Measurements from ENCODE around the gene SYTL1.

Gene SYTL1

DNA sequence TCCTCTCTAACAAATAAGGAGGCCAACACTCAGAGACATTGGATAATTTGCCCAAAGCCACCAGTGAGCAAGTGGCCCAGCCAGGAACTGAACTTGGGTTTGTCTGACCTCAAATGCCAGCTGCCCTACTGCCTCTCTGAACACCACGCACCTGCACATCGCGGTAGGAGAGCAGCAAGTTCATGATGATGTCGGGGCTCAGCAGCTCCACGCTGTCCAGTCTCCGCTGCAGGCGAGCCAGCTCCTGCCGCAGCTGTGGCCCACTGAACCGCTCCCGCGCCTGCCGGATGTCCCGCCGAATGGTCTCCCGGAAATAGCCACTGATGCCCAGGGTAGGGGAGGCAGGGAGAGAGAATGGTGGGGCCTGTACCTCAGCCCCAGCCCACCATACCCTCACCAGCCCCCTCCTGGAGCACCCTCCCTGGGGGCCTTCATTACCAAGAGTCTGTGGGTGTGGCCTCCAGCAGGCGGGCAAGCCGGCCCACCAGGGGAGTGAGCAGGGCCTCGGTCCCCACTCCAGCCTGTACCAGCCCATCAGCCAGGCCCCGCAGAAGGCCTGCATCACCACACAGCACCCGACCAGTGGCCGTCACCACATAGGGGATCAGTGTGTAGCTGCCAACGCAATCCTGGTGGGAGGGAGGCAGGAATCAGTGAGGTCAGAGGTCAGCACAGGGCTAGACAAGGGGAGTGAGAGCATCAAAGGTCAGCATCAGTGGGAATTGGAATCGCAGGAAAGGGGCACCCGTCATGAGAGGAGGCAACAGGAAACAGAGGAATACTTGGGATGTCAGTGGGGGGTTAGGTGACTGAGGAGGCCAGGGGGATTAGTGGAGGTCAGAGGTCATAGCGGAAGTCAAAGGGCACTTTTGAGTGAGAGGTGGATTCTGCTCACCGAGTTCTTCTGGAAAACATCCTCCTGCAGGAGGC is 22.2 kb downstream of the SYTL1 start:
- no peak for DNase-seq (ENCODE audit: low read depth)

DNA sequence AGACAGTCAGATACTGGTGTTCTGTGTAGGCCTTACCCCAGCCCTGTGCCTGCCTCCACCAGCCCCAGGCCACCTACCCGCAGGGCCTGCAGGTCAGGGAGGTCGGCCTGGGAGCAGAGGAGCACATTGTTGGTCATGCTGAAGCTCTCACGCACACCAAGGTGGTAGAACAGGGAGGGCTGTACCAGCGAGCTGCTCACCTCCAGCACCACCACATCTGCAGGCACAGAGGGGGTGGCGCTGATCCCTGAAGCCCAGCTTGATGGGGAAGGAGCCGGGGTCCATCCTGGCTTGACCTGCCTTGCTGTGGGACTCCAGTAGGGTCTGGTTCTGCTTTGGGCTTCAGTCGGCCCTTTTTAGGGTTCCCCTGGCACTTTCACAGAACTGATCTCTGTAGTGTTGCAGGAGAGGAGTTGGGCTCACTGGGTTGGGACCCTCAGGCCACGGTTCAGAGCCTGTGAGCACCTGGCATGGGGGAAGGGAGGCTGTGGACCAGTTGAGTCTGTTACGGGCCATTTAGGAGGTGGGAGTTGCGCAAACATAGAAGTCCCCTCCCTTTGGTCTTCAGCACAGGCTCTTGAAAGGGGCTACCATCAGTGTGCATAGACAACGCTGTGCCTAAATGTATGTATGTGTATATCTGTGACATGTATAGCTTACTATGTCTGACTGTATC is 23.0 kb downstream of the SYTL1 start:
- no peak for DNase-seq (ENCODE audit: low read depth)

DNA sequence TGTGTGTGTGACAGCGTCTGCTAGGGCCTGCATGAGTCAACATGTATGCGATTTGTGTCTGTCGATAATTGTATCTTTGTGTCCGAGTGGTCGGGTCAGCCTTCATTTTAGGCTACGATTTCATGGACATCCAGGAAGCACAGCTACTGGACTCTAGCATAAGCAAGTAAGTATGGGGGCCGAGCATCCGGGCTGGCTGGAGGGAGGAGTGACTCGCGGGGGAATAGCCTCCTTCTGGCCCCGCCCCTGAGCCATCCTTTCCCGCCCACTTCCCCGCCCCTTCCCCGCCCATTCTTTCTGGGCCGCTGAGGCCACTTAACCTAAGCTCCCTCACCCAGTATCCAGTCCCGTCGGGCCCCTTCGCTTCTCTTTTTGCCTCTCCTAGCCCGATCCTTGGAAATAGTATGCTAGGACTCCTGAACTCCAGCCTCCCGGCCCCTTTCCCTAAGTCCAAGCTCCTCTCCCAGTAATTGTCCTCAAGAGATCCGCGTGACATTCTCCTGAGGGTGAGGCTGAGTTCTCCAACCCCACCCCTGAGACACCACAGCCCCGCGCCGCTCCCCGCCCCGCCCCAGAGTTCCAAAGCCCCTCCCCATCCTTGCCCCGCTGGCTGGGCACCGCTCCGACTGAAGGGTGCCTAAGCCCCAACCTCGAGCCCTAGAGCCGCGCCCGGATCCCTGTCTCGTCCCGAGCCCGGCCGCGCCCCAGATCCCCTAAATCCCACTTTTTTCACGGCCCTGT is 23.7 kb downstream of the SYTL1 start:
- DNase-seq (ENCODE audit: low read depth) = peak; percentile 61

DNA sequence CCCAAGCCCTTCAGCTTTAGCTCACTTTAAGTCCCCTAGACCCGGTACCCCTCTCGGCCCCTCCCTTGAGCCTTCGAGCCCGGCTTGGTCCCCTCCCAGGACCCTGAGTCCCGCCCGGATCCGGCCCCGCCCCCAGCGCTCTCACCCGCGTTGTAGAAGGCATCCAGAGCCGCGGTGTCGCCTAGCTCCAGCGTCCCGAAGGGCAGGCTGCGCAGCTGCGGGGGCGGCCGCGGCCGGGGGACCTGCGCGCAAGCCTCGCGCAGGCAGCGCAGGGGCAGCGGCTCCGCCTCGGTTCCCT is 24.2 kb downstream of the SYTL1 start:
- no peak for DNase-seq (ENCODE audit: low read depth)

DNA sequence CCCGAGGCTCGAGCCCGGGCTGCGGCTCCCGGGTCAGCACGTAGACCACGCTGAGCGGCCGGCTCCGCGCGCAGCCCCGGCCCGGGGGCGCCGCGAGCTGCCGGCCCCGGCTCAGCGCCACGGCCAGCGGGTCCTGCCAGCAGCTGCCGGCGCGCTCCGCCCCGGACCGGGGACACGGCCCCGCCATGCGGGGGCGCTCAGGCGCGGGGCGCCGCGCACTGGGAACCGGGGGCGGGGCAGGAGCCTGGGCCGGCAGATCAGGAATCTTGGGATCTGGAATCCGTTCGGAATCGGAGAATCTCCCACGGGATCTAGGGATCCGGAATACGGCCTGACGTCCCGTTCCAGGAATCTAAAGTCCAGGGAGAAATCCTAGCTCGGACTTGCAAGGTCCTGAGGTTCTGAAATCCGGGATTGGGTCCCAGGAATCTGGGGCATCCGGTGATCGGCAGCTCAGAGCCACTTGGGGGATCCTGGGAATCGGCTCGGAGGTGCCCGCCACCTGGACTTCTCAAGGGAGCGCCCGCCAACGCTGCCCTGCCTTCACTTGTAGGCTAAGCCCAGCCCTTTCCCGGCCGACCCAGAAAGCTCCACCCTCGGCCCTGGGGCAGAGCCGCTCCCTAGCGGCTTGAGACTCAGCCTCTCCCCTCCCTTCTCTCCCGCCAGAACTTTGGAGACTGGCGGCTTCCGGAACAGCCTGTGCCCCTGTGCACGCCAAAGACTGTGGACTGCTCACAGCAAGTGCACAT is 24.8 kb downstream of the SYTL1 start, which contains the start of gene MAP3K6:
MAP3K6 (minus strand) TSS at position 551 of the 749 bp plus-strand sequence; CDS start at position 187, 364 bp downstream.
- DNase-seq (ENCODE audit: low read depth) = no peak

DNA sequence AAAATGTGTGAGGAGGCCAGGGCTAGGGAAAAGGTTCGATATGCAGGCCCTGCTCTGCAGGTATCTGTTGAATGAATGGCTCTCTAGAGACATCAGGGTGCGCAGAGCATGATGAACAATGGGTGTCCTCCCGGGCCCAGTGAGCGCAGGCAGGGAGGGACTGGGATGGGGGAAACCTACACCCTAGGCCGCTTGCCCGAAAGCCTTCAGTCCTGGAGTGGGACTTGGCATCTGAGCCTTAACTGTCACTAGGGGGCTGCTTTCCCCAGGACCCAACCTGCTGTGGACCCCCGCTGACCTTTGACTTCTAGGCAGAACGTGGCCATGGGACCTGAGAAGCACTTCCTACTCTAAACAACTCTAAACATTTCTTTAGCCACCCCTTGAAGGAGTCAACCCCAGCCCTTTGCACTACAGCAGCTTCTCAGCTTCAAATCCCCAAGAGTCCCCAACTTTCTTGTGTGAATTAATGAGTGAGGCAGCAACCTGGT is 25.4 kb downstream of the SYTL1 start:
- DNase-seq (ENCODE audit: low read depth) = no peak

DNA sequence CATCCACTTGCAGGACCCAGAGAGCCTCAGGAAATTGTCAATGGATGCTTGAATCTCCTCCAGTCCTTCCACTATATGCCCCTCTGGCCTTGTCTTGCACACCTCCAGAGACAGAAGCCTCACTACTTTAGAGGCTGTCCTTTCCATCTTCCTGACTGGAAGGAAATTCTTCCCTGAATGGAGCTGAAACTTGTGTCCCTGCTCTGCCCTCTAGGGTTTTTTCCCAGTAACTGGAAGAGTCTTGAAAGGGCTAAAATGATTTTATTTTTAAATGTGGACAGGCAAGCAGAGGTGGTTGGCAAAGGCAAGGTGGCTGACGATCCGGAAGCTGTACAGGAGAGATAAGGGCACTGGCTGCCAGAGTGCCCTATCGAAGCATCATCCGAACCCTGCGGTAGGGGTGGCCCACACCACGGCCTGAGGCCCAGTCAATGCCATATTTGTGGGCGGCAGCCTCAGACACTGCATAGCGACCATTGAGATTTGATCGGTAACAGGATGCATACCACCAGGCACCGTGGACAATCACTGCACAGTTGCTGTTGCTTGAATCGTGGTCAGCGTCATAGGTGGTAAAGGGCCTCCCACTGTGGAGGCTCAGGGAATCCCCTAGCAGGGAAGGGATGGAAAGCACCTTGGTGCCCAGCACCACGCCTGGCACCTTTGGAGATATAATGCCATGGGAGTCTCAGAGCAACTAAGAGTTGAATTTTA is 27.2 kb downstream of the SYTL1 start:
- DNase-seq (ENCODE audit: low read depth) = no peak

DNA sequence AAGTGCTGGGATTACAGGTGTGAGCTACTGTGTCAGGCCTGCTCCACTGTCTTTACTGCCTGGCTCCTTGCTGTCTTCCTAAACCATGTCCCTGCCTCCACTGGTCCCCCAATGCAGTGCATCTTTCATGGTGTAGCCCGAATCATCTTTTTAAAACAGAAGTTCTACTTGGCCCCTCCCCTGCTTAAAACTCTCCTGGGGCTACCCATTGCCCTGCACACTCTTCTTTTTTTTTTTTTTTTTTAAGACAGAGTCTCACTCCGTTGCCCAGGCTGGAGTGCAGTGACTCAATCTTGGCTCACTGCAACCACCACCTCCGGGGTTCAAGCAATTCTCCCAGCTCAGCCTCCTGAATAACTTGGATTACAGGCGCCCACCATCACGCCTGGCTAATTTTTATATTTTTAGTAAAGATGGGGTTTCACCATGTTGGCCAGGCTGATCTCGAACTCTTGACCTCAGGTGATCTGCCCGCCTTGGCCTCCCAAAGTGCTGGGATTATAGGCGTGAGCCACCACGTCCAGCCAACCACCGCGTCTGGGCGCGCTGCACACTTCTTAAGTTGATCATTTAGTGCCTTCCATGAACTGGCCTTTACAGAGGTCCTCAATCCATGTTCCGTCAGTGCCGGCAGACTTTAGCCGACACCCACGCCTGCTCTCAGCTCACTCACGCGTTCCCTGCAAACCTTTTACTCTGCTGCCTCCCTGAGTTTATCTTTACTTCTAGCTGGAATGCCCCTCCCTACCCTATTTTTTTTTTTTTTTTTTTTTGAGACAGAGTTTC is 30.4 kb downstream of the SYTL1 start:
- DNase-seq (ENCODE audit: low read depth) = no peak

DNA sequence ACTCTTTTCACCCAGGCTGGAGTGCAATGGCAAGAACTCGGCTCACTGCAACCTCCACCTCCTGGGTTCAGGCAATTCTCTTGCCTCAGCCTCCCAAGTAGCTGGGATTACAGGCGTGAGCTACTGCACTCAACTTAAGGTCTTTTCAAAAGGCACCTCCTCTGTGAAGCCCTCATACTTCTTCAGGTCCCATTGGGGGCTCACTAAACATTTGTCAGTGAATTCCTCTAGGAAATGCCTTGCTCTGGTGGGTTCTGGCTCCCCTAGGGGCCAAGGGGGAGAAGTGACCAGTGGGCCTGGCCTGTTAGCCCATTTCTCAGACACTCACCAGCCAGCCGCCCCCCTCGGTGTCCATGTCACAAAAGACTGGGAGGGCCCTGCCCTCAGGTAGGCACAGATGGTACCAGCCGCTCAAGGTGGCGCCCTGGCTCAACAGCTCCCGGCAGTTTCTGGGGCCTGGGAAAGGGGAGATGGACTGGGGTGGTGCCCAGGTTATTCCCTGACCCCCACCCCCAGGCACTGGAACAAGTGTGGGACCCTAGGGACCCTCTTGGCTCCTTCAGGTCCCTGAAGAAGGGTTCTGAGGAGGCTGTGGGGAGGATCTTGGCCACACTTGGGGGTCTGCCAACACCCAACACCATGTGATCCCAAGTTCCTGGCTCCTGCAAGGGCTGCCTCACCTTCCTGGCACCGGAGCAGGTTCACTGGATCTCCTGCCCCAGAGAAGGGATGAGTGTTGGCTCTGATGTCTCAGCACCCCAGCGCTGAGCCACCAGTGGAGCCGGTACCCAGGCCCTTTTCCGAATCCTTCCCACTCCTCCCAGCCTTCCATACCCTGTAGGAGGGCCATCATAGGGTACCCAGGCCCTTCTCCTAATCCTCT is 31.2 kb downstream of the SYTL1 start:
- no peak for DNase-seq (ENCODE audit: low read depth)

DNA sequence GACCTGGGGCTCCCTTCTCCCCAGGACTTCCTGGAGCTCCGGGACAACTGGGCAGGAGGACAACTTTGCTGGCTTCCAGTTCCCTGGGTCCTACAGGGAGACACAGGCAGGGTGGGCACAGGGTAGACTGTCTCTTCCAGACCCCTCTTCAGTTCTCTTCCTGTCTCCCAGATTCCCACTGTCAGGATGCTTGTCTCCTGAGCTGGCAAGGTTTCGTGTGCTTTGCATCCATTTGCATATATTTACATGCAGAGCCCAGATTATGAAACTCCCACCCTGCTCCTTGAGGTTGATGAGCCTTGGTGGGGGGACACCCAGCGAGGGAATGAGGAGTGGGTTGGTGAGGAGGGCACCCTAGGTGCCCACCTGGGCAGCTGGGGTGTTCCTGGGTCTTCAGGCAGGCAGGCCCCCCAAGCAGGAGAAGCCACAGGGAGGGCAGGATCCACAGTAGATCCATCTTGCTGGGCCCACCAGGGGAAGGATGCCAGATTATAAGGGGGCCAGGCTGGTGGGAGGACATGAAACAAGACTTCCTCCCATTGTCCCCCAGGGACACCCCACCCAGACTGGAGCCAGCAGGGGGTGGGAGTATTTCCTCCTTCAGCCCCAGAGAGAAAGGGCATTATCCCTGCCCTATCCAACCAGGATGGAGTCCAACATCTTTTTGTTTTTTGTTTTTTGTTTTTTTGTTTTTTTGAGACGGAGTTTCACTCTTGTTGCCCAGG is 32.7 kb downstream of the SYTL1 start, which contains the start of gene FCN3:
FCN3 (minus strand) TSS at position 463 of the 725 bp plus-strand sequence; CDS start at position 457, 6 bp downstream.
- DNase-seq (ENCODE audit: low read depth) = no peak

DNA sequence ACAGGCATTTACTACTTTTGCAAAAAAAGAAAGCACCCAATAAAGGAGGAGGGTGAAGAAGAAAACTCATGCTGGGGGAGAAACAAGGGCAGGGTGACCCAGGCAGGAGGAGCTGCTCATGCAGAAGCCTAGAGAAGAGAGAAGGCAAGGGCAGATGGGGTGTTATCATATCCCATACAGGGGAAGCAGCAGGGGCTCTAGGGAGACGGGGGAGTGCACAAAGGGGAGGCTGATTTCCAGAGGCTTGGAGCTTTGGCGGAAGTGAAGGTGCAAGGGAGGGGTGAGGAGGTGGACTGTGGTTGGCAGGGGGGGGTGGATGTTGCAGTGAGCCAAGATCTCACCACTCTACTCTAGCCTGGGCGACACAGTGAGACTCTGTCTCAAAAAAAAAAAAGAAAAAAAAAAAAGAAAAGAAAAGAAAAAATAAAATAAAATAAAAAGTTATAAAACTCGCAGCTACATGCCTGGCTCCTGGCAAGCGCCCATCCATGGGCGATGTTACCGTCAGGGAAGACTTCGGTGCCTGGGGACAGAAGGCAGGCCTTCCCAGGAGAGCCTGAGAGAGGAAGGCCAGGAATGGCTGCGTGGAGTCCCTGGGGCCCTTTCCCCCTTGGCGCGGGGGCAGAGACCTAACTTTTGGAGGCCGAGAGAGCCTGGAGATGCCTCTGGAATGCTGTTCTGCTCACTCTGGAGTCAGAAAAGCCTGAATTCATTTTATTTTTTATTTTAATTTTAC is 36.1 kb downstream of the SYTL1 start:
- no peak for DNase-seq (ENCODE audit: low read depth)

DNA sequence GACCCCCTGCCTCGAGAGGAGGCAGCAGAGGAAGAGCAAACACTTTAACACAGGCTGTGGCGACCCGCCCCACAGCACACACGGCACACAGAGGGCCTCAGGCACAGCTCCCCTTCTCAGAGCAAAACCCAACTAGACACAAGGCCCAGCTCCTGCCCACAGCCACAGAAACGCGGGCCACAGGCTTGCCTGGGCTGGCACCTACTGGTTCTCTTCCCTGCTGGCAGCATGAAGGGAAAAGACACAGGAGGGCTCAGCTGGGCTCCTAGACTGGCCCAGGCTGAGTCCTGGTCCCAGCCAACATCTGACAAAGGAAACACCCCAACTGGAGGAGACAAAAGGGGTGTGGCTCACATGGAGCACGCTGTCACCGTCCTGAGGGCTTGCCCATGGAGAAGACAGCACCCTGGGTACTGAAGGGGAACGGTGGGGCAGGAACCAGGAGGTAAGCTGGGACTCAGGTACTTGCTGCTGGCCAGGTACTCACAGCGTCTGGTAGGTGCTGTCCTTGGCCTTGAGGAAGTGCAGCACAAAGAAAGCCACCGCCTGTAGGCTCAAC is 37.8 kb downstream of the SYTL1 start:
- DNase-seq (ENCODE audit: low read depth) = no peak

DNA sequence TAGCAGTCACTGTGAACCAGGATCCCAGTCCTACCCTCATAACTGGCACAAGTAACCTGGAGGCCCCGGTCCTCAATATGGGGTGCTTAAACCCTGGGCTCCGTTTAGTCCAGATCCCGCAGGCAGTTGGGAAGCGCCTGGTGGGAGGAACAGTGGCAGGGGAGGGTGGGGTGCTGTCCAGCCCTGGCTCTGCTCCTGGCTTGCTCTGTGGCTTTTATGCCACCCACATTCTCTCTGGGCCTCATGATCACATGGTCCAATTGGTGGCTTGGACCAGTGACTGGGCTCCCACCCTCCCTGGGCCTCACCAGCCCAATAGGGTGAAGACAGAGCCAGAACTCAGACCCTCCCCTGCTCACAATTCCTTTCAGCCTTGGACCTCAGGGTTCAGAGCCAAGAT is 38.4 kb downstream of the SYTL1 start:
- DNase-seq (ENCODE audit: low read depth) = no peak

DNA sequence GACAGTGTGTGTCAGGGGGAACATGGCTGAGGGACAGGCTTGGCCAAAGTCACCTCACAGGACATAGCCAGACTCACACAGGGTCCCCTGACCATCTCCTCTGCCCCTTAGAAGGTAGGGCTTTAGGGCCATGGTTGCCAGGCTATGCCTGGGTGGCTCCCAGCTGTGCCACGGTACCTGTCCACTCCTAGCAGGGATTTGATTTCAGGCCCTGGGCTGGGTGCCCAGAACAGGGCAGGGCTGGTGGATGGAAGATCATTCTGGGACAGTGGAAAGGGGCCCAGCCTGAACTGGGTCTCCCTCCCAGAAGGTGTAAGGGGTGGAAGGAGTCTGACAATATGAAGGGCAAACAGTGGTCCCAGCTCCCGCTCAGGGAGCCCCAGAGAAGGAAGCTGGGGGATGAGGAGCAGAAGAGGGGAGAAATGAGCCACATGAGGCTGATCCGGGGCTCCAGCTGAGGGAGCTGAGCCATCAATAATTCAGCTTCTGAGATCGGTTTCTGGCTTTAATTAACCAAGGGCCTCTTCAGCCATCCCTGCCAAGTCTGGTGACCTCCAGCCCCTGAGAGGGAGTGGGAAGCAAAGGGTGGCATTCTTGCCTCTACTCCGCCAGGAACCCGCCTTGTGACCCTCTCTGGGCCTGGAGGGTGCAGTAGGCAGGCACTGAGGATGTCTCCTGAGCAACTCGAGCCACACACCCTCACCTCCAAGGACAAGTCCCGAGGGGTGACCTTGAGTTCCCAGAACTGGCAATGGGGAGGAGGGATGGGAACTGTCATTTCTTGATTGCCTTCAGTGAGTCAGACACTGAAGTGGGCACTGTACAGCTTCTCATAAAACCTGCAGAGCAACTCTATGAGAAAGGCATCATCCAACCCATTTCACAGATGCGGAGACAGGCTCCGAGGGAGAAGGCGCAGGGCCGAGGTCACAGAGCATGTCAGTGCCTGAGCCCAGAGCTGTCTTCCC is 39.2 kb downstream of the SYTL1 start:
- DNase-seq (ENCODE audit: low read depth) = no peak

DNA sequence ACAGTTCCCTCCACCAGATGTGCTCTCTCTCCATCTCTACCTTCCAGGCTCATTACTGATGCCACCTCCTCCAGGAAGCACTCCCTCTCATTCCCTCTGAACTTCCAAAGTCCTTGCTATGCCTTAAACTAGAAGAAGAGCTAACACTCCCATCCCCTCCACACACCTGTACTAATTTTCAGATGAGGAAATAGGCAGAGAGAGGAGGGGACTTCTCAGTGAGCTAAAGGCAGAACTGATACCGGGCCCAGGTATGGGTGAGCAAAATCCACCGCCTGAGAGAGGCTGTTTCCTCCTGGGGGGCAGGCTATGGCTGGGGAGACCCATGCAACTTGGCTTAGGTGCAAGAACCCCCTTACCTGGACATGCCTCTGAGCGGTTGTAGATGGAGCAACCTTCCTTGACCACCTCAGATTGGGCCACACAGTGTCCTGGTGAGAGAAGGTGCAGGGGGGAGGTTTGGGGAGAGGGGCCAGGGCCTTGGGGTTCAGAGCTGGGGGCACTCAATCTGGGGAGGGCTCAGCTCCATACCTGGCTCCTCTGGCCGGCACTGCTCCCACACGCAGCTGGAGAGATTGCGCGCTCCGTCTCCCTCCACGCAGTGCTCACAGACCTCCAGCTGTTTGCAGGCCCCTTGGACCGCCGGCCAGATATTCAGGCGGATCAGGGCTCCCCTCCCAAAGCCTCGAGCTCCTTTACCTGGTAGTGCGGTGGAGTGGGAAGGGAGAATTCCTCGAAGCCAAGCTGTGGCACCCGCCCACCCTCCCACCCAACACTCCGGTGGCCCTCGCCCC is 40.3 kb downstream of the SYTL1 start:
- no peak for DNase-seq (ENCODE audit: low read depth)

All from stimulated activated CD4-positive, alpha-beta T cell treated with anti-CD3 and anti-CD28 coated beads, Interleukin-2, amount 100 ng/mL, for 4 hours (primary cell).